HG03575 (cell line): ENCODE data around the gene SERPINA1.

Source experiments
- ATAC-seq: cut with Tn5 transposase; IDR thresholded peaks from one replicate; pipeline ENCODE4 v1.9.1; 2021; ENCODE audit not compliant: unreplicated experiment, insufficient number of reproducible peaks, low FRiP score; ENCODE audit errors: extremely low read depth

SERPINA1 gene

GRCh38 chr14:94332587-94332986 is 55.8 kb downstream of the SERPINA1 start:
- no peak for ATAC-seq

GRCh38 chr14:94332063-94332583 is 56.3 kb downstream of the SERPINA1 start:
- ATAC-seq = no peak

GRCh38 chr14:94331462-94331861 is 56.9 kb downstream of the SERPINA1 start:
- no peak for ATAC-seq

GRCh38 chr14:94330857-94331256 is 57.5 kb downstream of the SERPINA1 start:
- no peak for ATAC-seq

GRCh38 chr14:94330432-94330831 is 58.0 kb downstream of the SERPINA1 start:
- no peak for ATAC-seq

DNA sequence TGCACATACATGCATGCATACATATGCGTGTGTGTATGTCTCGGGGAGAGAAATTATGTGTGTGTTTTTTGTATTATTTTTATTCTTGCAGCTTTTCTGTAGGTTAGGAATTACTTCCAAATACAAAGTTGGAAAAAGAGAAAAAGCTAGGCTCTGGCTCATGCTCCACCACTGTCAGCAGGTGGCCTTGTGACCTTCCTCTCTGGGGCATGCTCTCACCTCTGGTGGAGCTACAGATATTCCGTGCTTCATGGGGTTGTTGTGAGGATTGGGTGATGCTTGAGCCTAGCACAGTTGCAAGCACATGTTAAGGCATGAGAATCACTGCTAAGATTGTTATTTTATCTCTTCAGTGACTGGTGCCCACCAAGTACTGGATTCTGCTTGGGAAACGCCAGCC is 58.5 kb downstream of the SERPINA1 start:
- ATAC-seq = no peak

DNA sequence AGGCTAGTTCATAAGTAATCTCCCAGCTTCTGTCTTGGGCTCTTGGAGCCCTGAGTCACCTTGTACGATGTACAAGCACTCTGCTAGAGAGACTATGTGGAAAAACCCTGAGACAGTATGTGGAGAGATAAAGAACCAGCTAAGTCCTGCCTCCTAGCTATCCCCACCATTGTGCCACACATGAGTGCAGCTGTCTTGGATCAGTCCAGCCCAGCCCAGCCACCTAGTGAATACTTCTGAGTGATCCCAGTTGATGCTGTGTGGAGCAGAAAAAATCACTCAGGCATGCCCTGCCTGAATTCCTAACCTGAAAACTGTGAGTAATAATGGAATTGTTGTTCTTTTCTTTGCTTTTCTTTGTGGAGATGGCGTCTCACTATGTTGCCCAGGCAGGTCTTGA is 60.2 kb downstream of the SERPINA1 start:
- no peak for ATAC-seq
